AG10803 (cell line): Measurements from ENCODE around the gene TGFBI.

Experiments
- DNase-seq: peaks from one replicate; pipeline ENCODE4 v3.0.0; 2010; ENCODE audit warnings: low read depth
- H3K4me3 ChIP-seq: 2 replicates; pipeline ENCODE4 v1.5.1; 2011; ENCODE audit warnings: mild to moderate bottlenecking, low read length, control low read depth
- TF ChIP-seq, protein P1 (sequence below): conservative IDR thresholded peaks from 2 replicates; pipeline ENCODE4 v1.5.1; 2011; ENCODE audit warnings: mild to moderate bottlenecking, low read length, control low read depth, inconsistent platforms

Gene TGFBI

DNA sequence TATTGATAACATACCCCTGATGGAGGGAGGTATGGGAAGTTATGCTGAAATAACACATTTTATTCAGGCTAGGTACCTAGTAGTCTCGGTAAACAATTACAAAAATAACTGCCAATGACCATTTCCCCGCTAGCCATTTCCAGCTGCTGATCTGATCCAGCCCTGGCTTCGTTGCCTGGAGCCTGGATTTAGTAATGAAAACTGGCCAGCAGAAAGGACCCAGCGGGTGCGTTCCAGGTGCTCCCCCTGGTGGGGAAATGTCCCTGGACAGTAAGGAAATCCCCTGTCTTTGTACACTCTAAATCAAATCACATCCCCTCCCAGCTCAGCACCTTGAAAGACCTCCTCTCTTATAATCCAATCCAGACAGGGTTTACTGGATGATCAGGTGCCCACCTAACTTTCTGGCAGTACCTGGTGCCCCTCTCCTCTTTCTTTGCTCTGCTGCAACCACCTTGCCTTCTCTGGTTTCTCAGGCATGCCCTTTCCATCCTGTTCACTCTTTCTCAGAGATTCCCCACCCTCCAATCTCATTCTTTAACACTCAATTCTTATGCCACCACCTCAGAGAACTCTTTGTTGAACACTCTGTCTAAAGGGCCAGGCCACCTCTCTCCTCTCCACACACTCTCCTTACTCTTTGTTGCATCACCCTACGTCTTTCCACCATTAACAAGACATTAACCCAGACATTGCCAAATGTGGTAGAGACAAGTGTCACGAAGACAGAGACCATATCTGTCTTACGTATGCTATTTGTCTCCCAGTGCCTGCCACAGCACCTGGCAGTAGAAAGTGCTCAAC, 53.8 kb downstream of the TGFBI start:
- peak; percentile 72 for DNase-seq
- TF ChIP-seq, protein P1, sequence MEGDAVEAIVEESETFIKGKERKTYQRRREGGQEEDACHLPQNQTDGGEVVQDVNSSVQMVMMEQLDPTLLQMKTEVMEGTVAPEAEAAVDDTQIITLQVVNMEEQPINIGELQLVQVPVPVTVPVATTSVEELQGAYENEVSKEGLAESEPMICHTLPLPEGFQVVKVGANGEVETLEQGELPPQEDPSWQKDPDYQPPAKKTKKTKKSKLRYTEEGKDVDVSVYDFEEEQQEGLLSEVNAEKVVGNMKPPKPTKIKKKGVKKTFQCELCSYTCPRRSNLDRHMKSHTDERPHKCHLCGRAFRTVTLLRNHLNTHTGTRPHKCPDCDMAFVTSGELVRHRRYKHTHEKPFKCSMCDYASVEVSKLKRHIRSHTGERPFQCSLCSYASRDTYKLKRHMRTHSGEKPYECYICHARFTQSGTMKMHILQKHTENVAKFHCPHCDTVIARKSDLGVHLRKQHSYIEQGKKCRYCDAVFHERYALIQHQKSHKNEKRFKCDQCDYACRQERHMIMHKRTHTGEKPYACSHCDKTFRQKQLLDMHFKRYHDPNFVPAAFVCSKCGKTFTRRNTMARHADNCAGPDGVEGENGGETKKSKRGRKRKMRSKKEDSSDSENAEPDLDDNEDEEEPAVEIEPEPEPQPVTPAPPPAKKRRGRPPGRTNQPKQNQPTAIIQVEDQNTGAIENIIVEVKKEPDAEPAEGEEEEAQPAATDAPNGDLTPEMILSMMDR = peak; percentile 89
- no peak overlapping the region for H3K4me3 ChIP-seq

DNA sequence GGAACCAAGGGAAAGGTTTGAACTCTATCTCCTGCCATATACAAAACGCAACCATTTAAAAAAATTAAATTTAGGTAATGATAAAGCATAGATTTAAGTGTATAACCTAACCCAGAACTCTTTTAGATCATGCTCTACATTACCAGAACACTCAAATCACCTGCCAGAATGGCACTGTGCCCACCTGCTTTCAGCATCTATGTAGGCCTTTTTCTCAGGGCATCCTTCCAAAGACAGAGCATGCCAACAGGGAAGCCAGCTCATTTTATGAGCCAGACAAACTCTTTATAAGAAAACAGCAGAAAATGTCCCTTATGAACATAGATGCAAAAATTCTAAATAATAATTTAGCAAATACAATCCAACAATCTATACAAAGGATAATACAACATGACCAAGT, 55.9 kb downstream of the TGFBI start:
- no peak overlapping the region for H3K4me3 ChIP-seq
- TF ChIP-seq, protein P1 = no peak
- DNase-seq = no peak

DNA sequence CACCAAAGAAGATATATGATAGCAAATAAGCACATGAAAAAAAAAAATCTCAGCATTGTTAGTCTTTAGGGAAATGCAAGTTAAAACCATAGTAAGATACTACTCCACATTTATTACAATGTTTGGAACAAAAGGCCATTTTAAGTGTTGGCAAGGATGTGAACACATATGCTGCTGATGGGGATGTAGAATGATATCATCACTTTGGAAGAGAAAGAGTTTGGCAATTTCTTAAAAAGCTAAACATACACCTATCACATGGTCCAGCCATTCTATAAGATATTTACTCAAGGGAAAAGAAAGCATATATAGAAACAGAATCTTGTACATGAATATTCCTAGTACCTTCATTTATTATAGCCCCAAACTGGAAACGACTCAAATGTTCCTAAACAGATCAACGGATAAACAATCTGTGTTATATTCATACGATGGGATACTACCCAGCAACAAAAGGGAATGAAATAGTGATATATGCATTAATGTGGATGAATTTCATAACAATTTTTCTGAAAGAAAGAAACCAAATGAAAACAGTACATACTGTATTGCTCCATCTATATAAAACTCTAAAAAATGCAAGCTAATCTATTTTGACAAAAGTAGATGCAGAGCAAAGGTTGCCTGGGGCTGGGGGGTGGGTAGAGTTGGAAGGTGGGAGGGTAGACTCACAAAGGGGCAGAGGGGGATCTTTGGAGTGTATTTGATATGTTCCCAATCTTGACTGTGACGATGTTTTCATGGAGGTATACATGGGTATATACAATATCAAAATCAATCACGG, 58.2 kb downstream of the TGFBI start:
- TF ChIP-seq, protein P1 = no peak

DNA sequence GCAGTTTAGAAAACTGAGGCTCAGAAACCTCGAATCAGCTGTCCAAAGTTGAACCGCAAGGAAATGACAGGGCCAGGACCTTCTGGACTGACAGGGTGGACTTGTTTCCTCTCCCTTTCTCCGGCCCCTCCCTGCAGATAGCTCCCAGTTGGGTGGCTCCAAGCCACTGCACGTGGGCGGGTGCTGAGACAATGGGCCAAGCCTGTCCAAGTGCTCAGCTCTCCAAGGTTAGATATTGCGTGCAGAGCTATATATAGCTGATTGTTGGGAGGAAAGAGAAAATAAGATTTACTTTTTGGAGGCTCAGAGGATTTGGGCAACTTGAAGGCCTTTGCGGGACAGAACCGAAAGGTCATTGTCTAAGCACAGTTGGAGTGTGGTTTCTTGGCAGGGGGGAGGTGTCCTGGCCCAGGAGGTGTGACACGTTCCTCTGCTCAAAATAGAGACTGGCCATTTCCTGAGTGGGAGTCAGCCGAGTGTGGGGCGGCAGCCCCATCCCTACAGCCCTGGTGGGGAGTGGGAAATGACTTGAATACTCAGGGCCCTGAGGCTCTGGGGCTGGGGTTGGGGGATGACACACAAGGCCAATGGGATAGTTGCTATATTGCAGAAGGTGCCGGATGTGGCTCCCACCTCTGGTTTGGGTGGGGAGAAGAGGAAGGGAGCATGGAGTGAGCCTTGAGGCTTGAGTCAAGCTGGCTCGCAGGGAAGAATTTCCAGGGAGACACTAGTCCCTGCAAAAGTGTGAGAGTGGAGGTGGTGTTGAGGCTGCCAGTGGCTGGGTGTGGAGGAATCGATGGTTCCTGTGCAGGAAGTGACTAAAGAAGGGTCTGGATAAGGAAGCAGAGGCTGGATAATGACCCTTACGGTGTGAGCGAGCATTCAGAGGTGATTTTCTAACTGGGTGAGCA, 59.4 kb downstream of the TGFBI start:
- TF ChIP-seq, protein P1 = no peak
- DNase-seq = peak; percentile 71
- H3K4me3 ChIP-seq = no peak overlapping the region

More for the DNA sequence above, 58.2 kb downstream of the TGFBI start:
- DNase-seq = no peak
- no peak overlapping the region for H3K4me3 ChIP-seq

DNA sequence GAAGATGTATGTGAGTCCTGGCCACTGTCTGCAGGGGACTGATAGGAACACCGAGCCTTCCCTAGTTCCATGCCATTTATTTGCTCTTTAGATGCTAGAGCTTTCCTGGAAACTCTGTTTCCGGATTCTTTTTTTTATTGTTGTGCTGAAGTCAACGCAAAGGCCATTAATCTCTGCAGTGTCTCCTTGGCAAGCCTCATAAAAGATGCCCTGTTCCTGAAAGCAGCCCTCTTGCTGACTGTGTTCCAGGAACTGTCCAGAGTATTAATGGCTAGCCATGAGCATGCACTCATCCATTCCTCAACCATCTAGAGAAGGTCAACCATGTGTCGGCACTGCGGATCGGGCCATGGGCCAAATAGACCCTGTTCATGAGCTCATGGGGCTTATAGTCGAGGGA, 61.0 kb downstream of the TGFBI start:
- H3K4me3 ChIP-seq = no peak overlapping the region
- TF ChIP-seq, protein P1 = no peak
- DNase-seq = no peak

DNA sequence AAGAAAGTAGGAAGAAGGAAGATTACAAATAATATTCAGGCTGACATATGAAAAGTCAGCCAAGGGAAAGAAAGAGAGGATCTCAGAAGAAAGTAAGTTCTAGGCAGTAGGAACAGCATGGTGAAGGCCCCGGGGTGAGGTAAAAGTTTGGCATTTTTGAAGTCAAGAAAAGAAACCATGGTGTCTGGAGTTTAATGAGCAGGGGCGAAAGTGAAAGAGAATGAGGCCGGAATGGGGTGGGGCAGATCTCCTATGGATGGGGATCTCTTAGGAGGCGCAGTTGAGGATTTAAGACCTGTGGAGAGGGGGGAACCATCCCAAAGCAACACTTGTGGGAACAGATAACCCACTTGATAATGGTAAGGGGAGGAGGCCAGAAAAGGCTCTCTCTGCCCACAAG, 61.5 kb downstream of the TGFBI start:
- no peak overlapping the region for H3K4me3 ChIP-seq
- TF ChIP-seq, protein P1 = no peak
- DNase-seq = no peak
